K562 (cell line): ENCODE results near the gene FAM219B. TPM values are rescaled to one million over a fixed set of nuclear protein-coding genes. Genes with fewer than 3 reads are reported as not detected.

Experiments used
- BRD9 ChIP-seq: fragments of 450-650 bp; IDR thresholded peaks from 2 replicates; pipeline ENCODE4 v1.6.1; 2018; ENCODE audit warnings: low read depth; ENCODE audit not compliant: partially characterized antibody
- CBFA2T3 ChIP-seq: fragments of 450-650 bp; IDR thresholded peaks from 2 replicates; pipeline ENCODE4 v1.6.1; 2017
- FOS ChIP-seq: IDR thresholded peaks from 3 replicates; pipeline ENCODE4 v1.6.1; 2011; ENCODE audit not compliant: insufficient read length; ENCODE audit errors: extremely low read depth
- FOSL1 ChIP-seq: fragments of 200-800 bp; sonication (Bioruptor generic); conservative IDR thresholded peaks from 2 replicates; pipeline ENCODE4 v1.6.1; 2016; ENCODE audit warnings: missing genetic modification characterization, missing compliant biosample characterization
- HINFP ChIP-seq: fragments of 450-650 bp; conservative IDR thresholded peaks from 2 replicates; pipeline ENCODE4 v1.6.1; 2016; ENCODE audit warnings: missing genetic modification characterization, low read depth, mild to moderate bottlenecking, control low read depth, missing compliant biosample characterization
- NCOA6 ChIP-seq: fragments of 450-650 bp; IDR thresholded peaks from 2 replicates; pipeline ENCODE4 v1.6.1; 2017; ENCODE audit warnings: mild to moderate bottlenecking
- RHOXF2B ChIP-seq: fragments of 250-450 bp; sonication (Bioruptor Pico); conservative IDR thresholded peaks from 2 replicates; pipeline ENCODE4 v1.5.1; 2021
- SIRT6 ChIP-seq: IDR thresholded peaks from one replicate; pipeline ENCODE4 v1.6.1; 2012; ENCODE audit warnings: low read depth, mild to moderate bottlenecking, control low read depth, inconsistent platforms, low read length, moderate library complexity
- TEAD2 ChIP-seq: fragments of 450-650 bp; IDR thresholded peaks from 2 replicates; pipeline ENCODE4 v1.6.1; 2016; ENCODE audit warnings: missing genetic modification characterization, control low read depth, missing compliant biosample characterization
- TFAP4 ChIP-seq: sonication (generic); formaldehyde crosslinking; IDR thresholded peaks from 2 replicates; pipeline ENCODE4 v1.8.0; 2022; ENCODE audit warnings: missing genetic modification reagents, mild to moderate bottlenecking, moderate library complexity, borderline replicate concordance
- ZBTB40 ChIP-seq, 2 experiments: fragments of 450-650 bp in 1 of 2; sonication (generic) in 1 of 2; formaldehyde crosslinking in 1 of 2; IDR thresholded peaks; 2 replicates each; pipeline versions ENCODE4 v1.7.1 to v1.9.0; 2016 to 2022; ENCODE audit warnings: inconsistent platforms in 1 of 2, mild to moderate bottlenecking in 1 of 2, missing genetic modification reagents in 1 of 2
- ZFPM2 ChIP-seq: fragments of 250-450 bp; sonication (Bioruptor Pico); IDR thresholded peaks from 2 replicates; pipeline ENCODE4 v1.5.1; 2022; ENCODE audit warnings: mild to moderate bottlenecking
- ZNF134 ChIP-seq: fragments of 250-450 bp; sonication (Bioruptor Pico); conservative IDR thresholded peaks from 2 replicates; pipeline ENCODE4 v1.4.0; 2020
- ZNF224 ChIP-seq: sonication (generic); formaldehyde crosslinking; IDR thresholded peaks from 2 replicates; pipeline ENCODE4 v1.8.0; 2022; ENCODE audit warnings: mild to moderate bottlenecking, missing genetic modification reagents
- ZZZ3 ChIP-seq: fragments of 450-650 bp; IDR thresholded peaks from 2 replicates; pipeline ENCODE4 v1.6.1; 2016; ENCODE audit warnings: antibody characterized with exemption, mild to moderate bottlenecking, moderate library complexity
- polyA plus RNA-seq, 8 experiments: library from polyadenylated mRNA; depleted of rRNA in 4 of 8; stranded (reverse) in 5 of 8; unstranded in 3 of 8; fragments of >200 nt; fragmentation: Nextera tagmentation in 2 of 8; fragmentation: Illumina TruSeq in 1 of 8; extraction: Ambion mirVana in 2 of 8; extraction: Trizol in 1 of 8; gene quantifications; 2 replicates each; pipeline versions ENCODE4 v1.2.1 to v1.2.3, GENCODE V29; 2011 to 2014; ENCODE audit warnings: inconsistent platforms in 1 of 8, missing spikeins in 1 of 8
- total RNA-seq, 7 experiments: library from RNA; depleted of rRNA in 6 of 7; stranded (reverse); fragments of >200 nt in 6 of 7; fragmentation: Illumina TruSeq in 2 of 7; extraction: Trizol in 2 of 7; gene quantifications; 2 replicates each; pipeline versions ENCODE4 v1.2.1 to v1.2.3, GENCODE V29; 2011 to 2021; ENCODE audit warnings: low replicate concordance in 1 of 7

The FAM219B gene
- total and polyA plus RNA-seq, 9 of the 15 experiments (the other 6 are each of a cell fraction or from before 2014, with no cell fraction given), result 6.8 to 50.4 (median 29.4) TPM

GRCh38 chr15:74873036-74873755 lies 33.5 kb downstream of the FAM219B start, which contains the start of gene SCAMP2 (continued):
- no peak for TF ChIP-seq SIRT6
- TF ChIP-seq RHOXF2B (CRISPR knock-in tag), result no peak
- no peak for TF ChIP-seq NCOA6
- TF ChIP-seq BRD9, result no peak
- no peak for TF ChIP-seq ZFPM2 (CRISPR knock-in tag)
- 0 out of 2 replicates have a peak, but pooled peaks have one; percentile 64 for TF ChIP-seq ZZZ3
- no peak for TF ChIP-seq ZNF134 (CRISPR knock-in tag)
- TF ChIP-seq FOSL1 (tag), result no peak; the same call in none of the 2 replicates
- TF ChIP-seq HINFP (tag), result no peak
- 0 out of 2 replicates have a peak, but pooled peaks have one; percentile 51 for TF ChIP-seq ZBTB40 (IDR thresholded peaks at IDR 0.05)
- no peak for TF ChIP-seq ZBTB40 (CRISPR knock-in tag; IDR thresholded peaks at IDR 0.05)
- no peak for TF ChIP-seq TEAD2
- no peak for TF ChIP-seq CBFA2T3
- no peak for TF ChIP-seq ZNF224
- peak; percentile 91 for TF ChIP-seq TFAP4 (CRISPR knock-in tag)
- TF ChIP-seq FOS, result peak; percentile 85
